ENCODE measurements around the gene ATXN10.

The ATXN10 gene

GRCh38 chr22:45693835-45694234 lies 22.2 kb downstream of the ATXN10 start:
- TF ChIP-seq POLR2AphosphoS5 (IDR thresholded peaks at IDR 0.05; ENCODE audit: low read depth, low read length) (no peak), SIN3A (IDR thresholded peaks at IDR 0.05; ENCODE audit: borderline replicate concordance, insufficient read depth, low read length) (no peak), FOXP2 (optimal IDR thresholded peaks at IDR 0.05; ENCODE audit: borderline replicate concordance, extremely low read depth, extremely low read length, insufficient read depth) (no peak), TAF1 (IDR thresholded peaks at IDR 0.05; ENCODE audit: borderline replicate concordance, insufficient read depth, low read length) (no peak)
- TF ChIP-seq, protein P1, sequence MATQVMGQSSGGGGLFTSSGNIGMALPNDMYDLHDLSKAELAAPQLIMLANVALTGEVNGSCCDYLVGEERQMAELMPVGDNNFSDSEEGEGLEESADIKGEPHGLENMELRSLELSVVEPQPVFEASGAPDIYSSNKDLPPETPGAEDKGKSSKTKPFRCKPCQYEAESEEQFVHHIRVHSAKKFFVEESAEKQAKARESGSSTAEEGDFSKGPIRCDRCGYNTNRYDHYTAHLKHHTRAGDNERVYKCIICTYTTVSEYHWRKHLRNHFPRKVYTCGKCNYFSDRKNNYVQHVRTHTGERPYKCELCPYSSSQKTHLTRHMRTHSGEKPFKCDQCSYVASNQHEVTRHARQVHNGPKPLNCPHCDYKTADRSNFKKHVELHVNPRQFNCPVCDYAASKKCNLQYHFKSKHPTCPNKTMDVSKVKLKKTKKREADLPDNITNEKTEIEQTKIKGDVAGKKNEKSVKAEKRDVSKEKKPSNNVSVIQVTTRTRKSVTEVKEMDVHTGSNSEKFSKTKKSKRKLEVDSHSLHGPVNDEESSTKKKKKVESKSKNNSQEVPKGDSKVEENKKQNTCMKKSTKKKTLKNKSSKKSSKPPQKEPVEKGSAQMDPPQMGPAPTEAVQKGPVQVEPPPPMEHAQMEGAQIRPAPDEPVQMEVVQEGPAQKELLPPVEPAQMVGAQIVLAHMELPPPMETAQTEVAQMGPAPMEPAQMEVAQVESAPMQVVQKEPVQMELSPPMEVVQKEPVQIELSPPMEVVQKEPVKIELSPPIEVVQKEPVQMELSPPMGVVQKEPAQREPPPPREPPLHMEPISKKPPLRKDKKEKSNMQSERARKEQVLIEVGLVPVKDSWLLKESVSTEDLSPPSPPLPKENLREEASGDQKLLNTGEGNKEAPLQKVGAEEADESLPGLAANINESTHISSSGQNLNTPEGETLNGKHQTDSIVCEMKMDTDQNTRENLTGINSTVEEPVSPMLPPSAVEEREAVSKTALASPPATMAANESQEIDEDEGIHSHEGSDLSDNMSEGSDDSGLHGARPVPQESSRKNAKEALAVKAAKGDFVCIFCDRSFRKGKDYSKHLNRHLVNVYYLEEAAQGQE (IDR thresholded peaks at IDR 0.05; ENCODE audit: insufficient read depth in 1 of 2, low read depth in 2 of 2, low read length in 2 of 2): no peak

- TF ChIP-seq POLR2AphosphoS5 (IDR thresholded peaks at IDR 0.05; ENCODE audit: low read depth, low read length) (no peak), TAF1 (IDR thresholded peaks at IDR 0.05; ENCODE audit: borderline replicate concordance, insufficient read depth, low read length) (no peak), SIN3A (IDR thresholded peaks at IDR 0.05; ENCODE audit: borderline replicate concordance, insufficient read depth, low read length) (no peak), FOXP2 (optimal IDR thresholded peaks at IDR 0.05; ENCODE audit: borderline replicate concordance, extremely low read depth, extremely low read length, insufficient read depth) (no peak)
- TF ChIP-seq, protein P1 (IDR thresholded peaks at IDR 0.05; ENCODE audit: insufficient read depth in 1 of 2, low read depth in 2 of 2, low read length in 2 of 2): no peak
Measured at GRCh38 chr22:45696227-45696626, 24.6 kb downstream of the ATXN10 start.

GRCh38 chr22:45698094-45698493 lies 26.5 kb downstream of the ATXN10 start:
- no peak for TF ChIP-seq TAF1 (IDR thresholded peaks at IDR 0.05; ENCODE audit: borderline replicate concordance, insufficient read depth, low read length)
- no peak for TF ChIP-seq SIN3A (IDR thresholded peaks at IDR 0.05; ENCODE audit: borderline replicate concordance, insufficient read depth, low read length)
- TF ChIP-seq, protein P1 (IDR thresholded peaks at IDR 0.05; ENCODE audit: insufficient read depth in 1 of 2, low read depth in 2 of 2, low read length in 2 of 2): no peak
- no peak for TF ChIP-seq POLR2AphosphoS5 (IDR thresholded peaks at IDR 0.05; ENCODE audit: low read depth, low read length)
- TF ChIP-seq FOXP2 (optimal IDR thresholded peaks at IDR 0.05; ENCODE audit: borderline replicate concordance, extremely low read depth, extremely low read length, insufficient read depth): no peak

DNA sequence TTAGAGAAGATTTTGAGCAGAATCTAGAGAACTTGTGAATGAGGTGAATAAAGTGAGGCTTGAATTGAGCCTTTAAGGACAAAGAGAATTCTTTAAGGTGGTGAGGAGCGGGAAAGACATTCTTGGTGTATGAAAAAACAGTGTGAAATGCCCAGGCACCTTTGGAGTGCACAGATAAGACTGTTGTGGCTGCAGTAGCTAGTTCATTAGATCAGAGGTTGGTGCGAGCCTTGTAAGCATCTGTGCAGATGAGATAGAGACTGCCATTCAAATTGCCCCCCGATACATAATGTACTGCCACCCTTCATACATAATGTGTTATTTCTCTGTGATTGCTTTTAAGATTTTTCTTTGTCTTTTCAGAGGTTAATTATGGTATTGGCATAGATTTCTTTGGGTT lies 31.3 kb downstream of the ATXN10 start:
- TF ChIP-seq TAF1 (IDR thresholded peaks at IDR 0.05; ENCODE audit: borderline replicate concordance, insufficient read depth, low read length) (no peak), SIN3A (IDR thresholded peaks at IDR 0.05; ENCODE audit: borderline replicate concordance, insufficient read depth, low read length) (no peak), POLR2AphosphoS5 (IDR thresholded peaks at IDR 0.05; ENCODE audit: low read depth, low read length) (no peak), FOXP2 (optimal IDR thresholded peaks at IDR 0.05; ENCODE audit: borderline replicate concordance, extremely low read depth, extremely low read length, insufficient read depth) (no peak)
- TF ChIP-seq, protein P1 (IDR thresholded peaks at IDR 0.05; ENCODE audit: insufficient read depth in 1 of 2, low read depth in 2 of 2, low read length in 2 of 2): no peak

DNA sequence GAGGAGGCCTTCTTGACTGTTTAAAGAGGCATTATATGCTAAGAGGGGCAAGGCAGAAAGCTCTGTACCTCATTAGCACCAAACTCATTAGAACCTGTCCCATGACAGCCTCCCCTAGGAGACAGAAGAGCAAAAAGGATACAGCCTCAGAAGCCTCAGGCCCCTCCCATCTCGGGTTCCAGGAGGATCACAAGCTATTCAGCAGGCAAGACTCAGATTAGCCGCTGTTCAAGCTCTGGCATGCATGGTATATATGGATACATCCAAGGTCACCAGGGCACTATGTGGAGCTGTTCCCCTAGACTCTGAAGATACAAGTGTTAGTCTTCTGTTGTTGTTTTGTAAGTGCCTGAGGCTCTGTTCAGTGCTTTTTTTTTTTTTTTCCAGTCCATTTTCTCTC lies 32.1 kb downstream of the ATXN10 start:
- TF ChIP-seq SIN3A (IDR thresholded peaks at IDR 0.05; ENCODE audit: borderline replicate concordance, insufficient read depth, low read length) (no peak), POLR2AphosphoS5 (IDR thresholded peaks at IDR 0.05; ENCODE audit: low read depth, low read length) (no peak), FOXP2 (optimal IDR thresholded peaks at IDR 0.05; ENCODE audit: borderline replicate concordance, extremely low read depth, extremely low read length, insufficient read depth) (no peak), TAF1 (IDR thresholded peaks at IDR 0.05; ENCODE audit: borderline replicate concordance, insufficient read depth, low read length) (no peak)
- TF ChIP-seq, protein P1 (IDR thresholded peaks at IDR 0.05; ENCODE audit: insufficient read depth in 1 of 2, low read depth in 2 of 2, low read length in 2 of 2): no peak

Measured in PFSK-1 (cell line).